ENCODE results near the gene CCER1.

Gene CCER1

DNA sequence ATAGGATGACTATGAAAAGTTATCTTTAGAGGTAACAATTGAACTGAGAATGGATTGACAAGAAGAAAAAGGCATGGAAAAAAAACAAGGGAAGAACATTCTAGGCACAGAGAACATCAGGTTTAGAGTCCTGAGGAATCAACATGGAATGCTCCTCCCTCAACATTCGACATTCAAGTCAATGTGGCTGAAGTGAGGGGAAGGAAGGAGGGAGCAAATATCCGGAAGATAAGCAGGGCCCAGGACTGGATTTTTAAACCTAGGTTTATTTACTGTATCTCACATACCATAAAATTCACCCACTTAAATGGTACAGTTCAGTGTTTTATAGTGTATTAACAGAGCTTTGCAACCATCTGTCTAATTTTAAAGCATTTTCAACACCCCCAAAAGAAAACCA, 9.6 kb upstream of the CCER1 start:
- DNase-seq: no peak

GRCh38 chr12:90963946-90964345, 9.0 kb upstream of the CCER1 start:
- DNase-seq: no peak

- DNase-seq: no peak
These were observed 6.2 kb upstream of the CCER1 start for GRCh38 chr12:90961154-90961553.

GRCh38 chr12:90959538-90960139, 4.7 kb upstream of the CCER1 start:
- DNase-seq: peak; percentile 57

GRCh38 chr12:90959032-90959431, 4.1 kb upstream of the CCER1 start:
- DNase-seq: no peak

GRCh38 chr12:90958347-90958746, 3.4 kb upstream of the CCER1 start:
- no peak for DNase-seq

DNA sequence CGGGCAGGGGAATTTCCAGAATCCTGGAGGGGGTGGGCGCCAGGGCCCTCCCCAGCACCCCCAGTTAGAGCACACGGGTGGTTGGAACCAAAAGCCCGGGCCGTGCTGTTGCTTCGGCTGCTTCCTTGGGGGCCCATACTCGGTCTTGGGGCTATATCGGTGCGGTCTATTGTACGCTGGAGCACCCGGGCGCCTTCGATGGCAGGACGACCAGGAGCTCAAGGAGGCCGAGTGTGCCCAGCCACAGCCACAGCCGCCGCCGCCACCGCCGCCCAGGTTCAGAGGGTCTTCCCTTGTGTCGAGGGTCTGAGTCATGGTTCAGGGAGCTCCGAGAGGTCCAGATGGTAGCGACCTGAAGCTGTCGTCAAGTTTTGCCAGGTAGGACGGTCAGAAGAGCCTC, 548 bp downstream of the CCER1 start:
- no peak for DNase-seq

GRCh38 chr12:90953956-90954421, 987 bp downstream of the CCER1 start:
- no peak for DNase-seq

DNA sequence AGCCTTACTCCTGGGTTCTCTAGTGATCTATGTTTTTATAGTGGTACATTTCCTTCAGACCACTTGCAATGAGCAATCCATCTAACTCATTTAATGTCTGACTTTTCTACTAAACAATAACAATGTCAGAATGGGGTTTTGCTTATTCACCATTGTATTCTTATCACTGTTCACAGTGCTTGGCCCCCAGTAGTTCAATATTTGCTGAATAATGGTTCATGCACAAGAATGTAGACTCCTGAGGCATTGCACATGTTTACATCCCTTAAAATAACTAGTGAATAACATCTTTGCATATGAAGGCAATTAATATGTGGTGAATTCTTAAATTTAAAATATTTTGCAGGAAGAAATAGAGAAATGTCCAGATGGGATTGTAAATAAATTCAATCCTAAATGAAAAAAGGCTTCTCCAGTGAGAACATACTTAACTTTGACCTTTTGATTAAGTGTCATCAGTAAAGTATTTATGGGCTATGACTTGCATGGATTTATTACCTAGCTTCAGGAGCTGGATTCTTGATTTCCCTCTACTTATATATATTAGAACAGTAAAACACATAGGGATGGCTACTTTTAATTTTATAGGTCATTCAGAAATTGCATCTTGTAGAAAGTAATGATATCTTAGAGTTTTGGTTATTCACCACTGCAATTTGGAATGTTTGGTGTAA, 3.4 kb downstream of the CCER1 start:
- no peak for DNase-seq

GRCh38 chr12:90947869-90948268, 7.1 kb downstream of the CCER1 start:
- no peak for DNase-seq

- peak; percentile 48 for DNase-seq
These were observed 9.8 kb downstream of the CCER1 start for GRCh38 chr12:90945070-90945649.

DNA sequence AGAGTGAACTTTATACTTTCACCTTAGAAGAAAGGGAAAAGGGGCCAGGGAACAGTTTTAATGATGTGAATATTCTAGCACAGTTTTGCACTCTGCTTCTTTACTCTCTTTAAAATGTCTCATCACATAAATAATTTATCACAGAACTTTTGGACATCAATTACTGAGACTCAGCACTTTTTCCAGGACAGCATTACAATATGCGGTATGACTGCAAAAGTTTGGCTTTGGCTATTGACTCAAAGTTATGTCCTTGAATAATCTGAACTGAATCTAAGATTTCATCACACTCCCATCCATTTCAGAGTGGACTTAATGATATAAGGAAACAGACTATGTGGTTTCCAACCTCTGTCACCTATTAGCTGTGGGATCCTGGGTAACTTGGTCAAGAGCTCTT, 11.7 kb downstream of the CCER1 start:
- DNase-seq: no peak

- DNase-seq: peak; percentile 74
These were observed 14.0 kb downstream of the CCER1 start for GRCh38 chr12:90940872-90941499.

- peak; percentile 47 for DNase-seq
These were observed 15.6 kb downstream of the CCER1 start for GRCh38 chr12:90939382-90939781.

DNA sequence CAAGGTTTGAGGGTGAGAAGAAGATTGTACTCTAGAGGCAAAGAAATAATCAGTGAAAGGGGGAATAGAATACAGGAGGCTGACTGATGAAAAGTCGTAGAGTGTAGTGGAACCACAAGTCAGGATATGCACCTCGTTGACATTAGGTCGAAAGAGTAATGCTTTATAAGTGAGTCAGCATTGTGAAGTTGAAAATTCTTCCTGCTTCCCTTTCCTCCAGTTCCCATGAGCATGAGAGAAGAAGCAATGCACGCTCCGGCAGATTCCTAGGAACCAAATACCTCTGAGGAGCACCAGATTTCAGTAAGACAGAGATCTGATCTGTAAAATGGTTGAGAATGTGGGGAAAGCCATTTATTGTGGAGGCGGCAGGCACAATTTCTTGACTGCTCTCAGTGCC, 16.5 kb downstream of the CCER1 start:
- DNase-seq: peak; percentile 81

- DNase-seq: no peak
These were observed 17.3 kb downstream of the CCER1 start for GRCh38 chr12:90937651-90938050.

- DNase-seq: no peak
These were observed 18.6 kb downstream of the CCER1 start for GRCh38 chr12:90936230-90937005.

DNA sequence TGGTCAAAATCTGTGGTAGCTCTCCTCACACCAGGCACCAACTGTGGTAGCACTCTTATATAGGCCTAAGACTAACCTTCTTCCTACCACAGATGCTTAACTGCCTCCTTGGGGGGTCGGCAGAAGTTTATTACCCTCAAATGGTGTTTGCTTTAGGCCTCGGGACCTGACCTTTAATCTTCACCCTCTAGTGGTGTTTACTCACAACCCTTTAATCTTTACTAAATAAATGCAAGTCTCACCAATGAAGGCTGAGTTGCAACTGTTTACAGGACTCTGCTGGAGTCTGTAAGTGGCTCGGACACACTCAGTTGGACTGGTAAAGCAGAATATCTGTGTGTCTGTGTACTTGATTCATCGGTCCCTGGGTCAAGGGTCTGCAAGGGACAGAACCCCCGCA, 29.4 kb downstream of the CCER1 start:
- DNase-seq: no peak

DNA sequence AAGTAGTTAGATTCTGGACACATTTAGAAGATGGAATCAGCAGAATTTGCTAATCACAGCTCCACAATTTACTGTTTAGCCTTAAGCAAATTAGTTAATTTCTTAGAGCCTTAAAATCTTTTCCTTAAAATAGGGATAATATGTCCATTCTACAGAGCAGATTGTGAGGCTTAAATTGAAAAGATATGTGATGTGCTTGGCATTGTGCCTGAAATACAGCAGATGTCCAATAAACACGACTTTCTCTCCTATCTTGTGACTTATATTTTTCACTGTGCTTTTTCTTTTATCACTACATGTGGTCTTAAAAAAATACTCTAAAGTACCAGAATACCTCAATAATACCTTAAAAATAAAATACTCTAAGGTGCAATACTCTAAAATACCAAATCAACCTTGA, 30.6 kb downstream of the CCER1 start:
- DNase-seq: no peak

GRCh38 chr12:90922145-90922627, 32.8 kb downstream of the CCER1 start:
- DNase-seq: peak; percentile 83

DNA sequence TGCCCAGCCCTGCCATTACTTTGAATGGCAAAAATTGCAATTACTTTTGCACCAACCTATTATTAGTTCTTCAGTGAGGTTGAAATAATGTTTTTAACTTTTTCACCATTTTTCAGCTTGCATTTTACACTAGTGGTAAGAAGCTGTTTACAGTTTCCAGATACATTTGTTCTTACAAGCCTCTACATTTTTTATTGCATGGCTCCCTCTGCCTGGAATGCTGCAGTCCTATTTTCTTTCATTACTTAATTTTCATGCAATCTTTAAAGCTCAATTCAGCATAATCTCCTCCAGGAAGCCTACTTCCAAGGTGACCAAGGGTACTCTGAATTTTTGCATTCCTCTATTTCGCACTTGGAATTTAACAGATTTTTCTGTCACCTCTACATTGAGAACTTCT, 33.4 kb downstream of the CCER1 start:
- DNase-seq: peak; percentile 38

- no peak for DNase-seq
These were observed 34.8 kb downstream of the CCER1 start for GRCh38 chr12:90920222-90920621.

DNA sequence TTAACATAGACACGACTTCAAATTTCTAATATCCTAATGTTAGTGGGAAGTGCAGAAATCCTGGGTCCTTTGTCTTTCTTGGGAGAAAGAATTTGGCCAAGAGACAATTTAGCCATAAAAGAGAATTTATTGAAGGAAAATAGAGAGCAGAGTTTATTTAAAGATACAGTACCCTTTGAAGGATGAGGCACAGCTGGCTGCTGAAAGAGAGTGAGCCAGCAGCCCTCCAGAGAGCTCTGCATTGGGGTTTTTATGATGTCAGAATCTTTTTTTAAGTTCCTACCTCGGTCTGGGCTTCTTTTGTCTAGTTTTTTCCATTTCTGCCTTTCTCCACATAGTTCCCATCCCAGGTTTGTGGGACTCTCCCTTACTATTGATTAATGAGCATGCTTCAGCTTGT, 37.5 kb downstream of the CCER1 start:
- no peak for DNase-seq
